GM19467 (cell line): ENCODE measurements around the gene ATP1B1.

Source experiments
- ATAC-seq: cut with Tn5 transposase; IDR thresholded peaks from one replicate; pipeline ENCODE4 v1.9.1; 2021; ENCODE audit warnings: mild to moderate bottlenecking, moderate library complexity; ENCODE audit not compliant: unreplicated experiment

Gene ATP1B1

DNA sequence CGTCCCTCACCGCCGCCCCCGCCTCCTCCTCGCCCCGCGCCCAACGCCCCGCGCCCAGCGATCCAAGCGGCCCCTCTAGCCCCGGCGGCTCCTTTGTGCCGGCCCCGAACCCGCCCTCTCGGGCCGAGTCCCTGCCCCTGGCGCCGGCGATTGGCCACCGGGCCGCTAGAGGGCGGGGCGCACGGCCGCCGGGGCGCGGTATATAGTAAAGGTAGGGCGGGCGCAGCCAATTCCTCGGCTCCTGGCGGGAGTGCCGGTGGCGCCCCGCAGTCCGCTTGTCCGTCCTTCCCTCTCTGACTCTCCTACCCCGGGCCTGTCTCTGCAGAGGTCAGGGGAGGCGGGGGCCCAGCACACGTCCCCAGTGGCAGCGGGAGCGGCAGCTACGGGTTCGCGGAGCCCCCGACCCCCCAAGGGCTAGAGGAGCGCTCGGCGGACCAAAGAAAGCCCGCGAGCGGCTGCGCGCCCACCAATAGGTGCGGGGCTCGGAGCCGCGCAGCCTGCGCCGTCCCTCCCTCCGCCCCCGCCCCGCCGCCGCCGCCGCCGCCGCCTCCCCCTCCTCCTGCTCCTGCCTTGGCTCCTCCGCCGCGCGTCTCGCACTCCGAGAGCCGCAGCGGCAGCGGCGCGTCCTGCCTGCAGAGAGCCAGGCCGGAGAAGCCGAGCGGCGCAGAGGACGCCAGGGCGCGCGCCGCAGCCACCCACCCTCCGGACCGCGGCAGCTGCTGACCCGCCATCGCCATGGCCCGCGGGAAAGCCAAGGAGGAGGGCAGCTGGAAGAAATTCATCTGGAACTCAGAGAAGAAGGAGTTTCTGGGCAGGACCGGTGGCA, at the start of gene ATP1B1:
Gene ATP1B1, plus strand, starts transcription at position 596 of the 826 bp plus-strand sequence. Its CDS starts 140 bp downstream, at position 736.
- peak; percentile 81 for ATAC-seq

DNA sequence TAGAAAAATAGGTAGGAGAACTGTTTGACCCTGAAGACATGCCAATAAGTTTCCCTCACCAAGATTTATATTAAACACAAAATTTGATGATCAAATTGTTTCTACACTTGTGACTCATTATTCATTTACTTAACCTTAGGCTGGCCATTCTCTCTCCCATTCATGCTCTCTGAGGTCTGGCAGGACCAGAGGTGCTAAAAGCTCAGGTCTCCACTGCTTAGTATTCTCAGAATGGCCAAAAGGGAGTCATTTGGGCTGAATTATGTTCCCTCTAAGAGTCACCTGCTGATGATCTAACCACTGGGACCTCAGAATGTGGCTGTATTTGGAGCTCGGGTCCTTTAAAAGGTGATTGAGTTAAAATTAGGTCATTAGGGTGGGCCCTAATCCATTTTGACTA, 47.1 kb upstream of the ATP1B1 start:
- ATAC-seq = no peak

DNA sequence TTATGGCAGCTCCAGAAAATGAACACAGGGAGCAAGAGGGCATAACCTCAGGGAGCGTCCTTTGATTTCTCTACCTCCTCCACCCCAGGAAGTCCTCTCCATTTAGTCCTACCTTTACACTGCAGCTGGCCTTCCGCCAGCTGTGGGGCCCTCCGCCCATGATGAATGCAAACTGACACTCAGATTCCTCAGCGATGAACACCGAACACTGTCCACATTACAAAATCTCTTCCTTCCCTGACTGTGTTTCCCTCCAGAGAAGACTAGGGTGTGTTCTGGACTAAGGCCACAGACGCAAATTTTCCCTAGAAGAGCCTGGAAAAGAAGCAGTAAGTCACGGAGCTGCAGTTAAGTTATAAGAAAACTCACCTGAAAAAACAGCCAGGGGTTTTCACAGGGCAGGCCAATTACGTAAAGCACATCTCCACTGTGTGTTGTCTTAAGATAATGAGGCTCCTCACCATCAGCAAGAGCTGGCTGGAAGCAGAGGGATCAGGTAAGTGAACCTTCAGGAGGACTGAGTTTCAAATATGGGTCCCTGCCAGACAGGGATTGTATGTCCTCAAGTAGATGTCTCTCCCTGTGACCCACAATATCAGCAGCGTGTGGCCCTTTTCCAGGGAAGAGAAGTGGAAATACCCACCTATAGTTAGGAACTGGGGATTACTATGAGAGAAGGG, 46.3 kb upstream of the ATP1B1 start:
- no peak for ATAC-seq

DNA sequence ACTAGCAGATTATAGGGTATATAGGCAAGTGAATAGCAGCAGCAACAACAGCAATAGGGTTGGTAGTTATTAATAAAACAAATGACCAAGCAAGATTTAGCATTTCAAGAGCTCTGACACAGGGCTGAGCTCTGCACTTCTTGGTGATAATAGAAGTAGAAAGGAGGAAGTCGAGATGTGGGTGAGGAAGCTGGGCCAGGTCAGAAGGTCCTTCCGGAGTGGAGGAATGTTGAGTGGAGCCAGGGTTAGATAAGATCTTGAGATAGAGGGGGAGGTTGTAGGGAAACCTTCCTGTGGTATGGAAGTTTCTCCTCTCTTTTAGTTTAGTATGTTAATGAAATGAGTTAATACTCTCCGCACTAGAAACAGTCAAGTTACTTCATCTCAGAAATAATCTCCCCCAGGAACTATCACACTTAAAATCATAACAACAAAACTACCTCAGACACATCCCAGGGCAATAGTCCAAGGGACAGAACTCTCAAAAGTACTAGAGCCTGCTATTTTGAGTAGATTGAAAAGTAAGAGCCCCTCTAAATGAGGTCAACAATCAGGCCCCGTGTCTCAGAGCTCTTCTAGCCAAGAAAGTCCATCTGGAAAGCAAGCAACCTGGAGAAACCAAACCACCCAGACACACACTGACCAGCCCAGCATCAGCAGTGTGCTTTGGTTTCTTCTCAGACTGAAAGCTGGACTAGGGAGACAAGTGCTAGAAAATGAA, 45.4 kb upstream of the ATP1B1 start:
- ATAC-seq = no peak

DNA sequence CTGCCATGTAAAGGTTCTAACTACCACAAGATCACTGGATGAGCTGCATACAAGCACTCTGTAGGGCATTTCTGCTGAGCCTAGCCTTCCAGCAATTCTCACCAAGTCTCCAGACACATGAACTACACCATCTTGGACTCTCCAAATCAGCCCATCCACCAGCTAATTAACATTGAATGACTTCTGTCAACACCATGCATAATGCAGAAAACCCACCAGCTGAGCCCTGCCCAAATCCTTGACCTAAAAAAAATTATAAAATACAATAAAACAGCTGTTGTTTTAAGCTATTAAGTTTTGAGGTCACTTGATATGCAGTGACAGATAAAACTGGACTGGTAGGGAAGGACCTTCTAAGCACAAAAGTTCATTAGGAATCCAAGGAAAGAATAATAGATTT, 44.3 kb upstream of the ATP1B1 start:
- ATAC-seq = no peak

DNA sequence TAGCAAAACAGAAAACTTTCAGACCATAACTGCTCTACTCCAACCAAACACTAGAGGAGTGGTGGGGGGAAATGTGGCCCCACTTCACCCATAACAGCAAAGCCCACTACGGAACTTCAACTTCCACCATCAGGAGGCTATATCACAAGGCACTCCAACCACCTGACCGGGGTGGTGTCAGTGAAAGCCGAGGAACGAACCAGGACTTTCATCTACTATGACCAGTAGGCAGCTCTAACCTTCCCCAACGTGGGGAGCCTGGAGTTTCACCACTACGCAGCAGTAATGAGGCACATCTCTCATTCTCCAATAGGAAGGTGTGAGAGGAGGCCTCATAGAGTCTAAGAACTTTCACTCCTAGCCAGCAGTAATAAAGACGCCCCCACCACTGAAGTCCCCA, 42.4 kb upstream of the ATP1B1 start:
- ATAC-seq = no peak

DNA sequence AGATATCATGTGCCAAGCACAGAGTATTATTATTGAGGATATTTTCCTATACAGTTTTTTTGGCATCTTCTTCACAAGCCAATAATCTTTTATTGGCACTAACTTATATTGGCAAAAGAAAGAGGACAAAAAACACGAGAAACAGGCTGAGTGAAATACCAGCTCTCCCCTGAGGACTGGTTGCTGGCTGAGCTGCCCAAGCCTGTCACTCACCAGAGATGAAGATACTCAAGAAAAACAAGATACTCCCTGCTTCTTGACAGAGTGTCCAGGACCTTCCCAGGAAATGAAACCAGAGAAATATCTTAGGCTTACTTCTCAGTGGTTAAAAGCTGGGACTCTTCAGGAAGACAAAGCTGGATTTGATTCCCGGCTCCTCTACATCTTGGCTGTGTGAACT, 35.9 kb upstream of the ATP1B1 start:
- ATAC-seq = no peak

DNA sequence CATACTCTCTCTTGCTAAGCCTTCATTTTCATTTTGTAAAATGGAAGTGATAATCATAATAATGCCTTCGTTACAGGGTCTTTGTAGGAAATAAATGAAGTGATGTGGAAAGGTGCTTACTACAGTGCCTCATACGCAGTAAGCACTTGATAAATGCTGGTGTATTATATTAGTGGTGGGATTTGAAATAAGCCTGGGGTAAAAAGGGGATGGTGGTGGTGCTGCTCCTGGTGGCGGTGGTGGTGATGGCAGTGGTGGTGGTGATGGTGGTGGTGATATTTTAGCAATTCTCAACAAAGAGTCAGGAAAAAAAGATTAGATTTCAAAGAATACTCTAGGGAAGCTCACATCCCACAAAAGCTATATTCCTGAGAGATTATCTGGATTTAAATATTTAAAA, 35.5 kb upstream of the ATP1B1 start:
- no peak for ATAC-seq

DNA sequence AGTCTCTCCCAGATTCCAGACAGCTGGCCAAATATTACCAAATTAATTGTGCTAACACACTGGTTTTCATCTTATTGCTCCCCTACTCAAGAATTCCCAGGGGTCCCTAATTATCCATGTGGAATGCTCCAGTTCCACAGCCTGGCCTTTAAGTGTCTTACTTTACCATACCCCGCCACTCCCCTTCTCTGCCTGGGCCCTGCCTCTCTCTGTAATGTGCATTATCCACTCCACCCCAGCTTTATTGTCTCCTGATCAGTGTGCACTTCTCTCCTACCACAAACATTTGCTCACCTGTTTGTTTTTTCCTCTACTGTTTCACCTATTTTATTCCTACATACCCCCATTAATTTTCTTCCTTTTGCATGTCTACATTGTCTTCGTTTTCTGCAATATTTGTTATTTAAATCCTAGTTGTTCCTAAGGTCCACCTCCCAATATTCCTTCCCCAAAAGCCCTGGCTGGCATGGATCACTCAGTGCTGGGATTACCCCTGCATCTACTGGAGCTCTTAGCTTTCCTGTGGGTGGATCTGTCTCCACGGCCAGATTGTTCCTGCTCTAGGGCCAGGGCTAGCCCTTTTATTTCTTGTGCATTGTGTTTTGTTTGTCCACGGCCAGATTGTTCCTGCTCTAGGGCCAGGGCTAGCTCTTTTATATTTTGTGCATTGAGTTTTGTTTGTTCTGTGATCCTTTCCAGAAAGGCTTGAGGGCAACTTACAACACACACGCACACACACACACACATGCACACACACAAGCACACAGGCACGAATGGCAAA, 33.4 kb upstream of the ATP1B1 start:
- no peak for ATAC-seq

DNA sequence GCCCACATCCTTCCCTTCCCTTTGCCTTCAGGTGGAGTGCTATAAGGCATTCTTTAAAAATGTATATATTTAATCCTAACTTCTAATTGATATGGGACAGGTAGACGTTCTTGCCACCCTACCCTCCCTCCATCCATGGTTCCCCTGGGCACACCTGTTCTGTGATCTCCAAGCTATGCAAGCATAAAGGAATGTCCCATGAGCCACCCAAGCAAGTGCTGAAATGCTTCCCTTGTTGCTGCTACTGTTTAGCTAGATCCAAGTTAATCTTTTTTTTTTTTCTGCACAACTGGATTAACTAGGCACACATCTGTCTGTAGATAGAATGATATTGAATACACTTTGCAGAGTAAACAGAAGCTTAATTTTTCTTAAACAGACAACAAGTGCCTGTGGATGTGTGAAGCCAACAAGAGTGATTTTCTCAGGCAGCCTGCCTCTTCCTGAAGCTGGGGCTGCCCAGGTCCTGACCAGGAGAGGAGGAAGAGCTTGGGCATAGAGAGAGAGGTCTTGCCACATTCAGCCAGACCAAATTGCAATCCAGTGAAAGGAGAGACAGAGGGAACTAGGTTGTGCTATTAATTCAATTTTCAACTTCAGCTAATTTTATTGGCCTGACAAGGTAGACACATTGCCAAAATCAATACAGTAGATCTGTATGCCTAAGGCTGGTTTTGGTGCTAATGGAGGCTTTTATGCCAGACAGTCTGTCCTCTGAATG, 28.2 kb upstream of the ATP1B1 start:
- ATAC-seq = no peak

DNA sequence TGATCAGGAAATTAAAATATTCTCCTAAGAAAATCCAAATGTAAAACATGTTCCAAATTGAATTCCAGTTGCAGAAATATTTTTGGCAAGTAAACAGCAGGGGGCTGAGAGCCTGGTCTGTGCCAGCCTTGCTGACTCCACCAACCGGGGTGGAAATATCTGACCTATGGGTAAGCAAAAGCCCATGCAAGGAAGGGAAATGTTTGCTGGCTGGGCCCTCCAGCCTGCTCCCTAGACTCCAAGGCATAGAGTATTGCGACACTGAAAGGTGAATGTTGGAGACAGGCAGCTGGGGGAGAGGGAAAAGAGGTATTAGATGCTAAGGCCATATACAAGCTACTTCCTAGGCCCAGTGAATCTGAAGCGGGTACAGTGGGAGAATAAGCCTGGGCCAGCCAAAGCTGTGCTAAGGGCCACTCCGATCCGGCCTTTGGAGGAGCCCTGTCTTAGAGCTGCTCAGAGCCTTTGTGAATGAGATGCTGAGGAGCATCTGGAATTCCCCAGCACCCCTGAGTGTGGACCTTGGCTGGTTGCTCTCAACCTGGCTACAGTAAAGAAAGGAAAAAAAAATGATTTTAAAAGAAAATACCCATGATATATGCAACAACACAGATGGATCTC, 24.9 kb upstream of the ATP1B1 start:
- ATAC-seq = no peak

DNA sequence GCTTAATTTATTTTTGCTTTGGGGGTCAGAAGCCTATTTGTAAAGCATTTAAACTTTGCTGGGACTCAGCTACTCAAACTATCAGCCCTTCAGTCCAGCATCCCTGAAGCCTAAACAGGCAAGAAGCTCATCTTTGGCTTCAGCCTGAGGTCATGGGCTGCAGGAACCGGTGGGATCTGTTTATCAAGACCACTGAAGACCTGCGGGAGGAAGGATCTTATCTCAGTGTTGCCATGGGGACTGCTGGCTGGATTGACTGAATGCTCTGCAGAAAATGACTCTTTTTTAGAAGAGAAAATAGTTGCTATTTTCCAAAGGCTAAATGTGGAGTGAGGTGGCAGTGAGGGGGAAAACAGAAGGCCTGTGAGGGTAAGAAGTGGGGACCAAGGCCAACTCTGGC, 20.6 kb upstream of the ATP1B1 start:
- no peak for ATAC-seq

DNA sequence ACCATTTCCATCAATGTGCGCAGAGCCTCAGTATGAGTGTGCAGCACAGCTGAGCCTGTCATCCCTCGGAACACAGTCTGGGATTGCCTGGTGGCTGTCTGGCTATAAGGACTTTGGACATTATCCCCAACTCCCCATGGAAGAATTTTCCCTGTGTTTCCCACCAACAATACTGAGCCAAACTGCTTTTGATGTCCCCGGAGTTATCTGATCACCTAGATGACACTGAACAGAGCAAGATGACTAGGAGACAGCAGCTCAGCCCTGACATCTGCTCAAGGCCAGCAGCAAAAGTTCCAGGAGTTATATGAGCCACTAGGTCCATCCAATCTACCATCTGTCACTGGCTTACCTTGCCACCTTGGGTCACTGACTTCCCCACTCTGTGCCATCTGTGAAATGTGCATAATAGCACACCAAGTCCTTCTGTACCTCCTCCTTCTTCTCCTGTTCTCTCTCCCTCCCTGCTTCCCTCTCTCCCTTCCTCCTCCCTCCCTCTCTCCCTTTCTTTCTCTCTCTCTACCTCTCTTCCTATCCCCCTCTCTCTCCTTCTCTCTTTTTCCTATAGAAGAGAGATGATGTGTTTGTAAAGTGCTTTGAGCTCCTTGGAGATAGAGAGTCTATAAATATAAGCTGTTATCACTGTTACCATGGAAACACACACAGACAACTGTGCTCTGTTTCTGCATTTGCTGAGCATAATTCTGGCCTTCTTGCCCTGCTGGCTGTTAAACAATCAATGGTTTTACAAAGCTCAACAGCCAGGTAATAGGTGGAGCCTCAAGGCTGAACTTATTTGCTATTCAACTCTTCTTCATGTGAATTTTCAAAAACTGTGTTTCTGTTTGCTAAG, 19.7 kb upstream of the ATP1B1 start:
- no peak for ATAC-seq

DNA sequence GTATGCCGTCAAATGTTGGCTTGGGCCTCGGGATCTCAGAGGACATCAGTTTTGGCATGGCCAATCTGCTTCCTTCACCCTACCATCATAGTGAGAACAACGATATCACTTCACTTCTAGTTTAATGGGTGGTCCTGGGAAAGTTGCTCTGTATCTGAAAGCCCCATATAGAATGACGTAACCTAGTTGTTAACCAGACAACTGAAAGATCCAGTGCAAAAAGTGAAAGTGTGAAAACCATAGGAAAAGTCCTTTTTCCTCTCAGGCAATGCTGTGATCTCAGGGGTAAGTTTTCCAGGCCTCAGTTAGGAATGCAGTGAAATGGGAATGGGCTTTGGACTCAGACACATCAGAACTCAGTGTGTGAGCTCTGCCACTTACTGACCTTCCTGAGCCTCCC, 18.6 kb upstream of the ATP1B1 start:
- no peak for ATAC-seq

DNA sequence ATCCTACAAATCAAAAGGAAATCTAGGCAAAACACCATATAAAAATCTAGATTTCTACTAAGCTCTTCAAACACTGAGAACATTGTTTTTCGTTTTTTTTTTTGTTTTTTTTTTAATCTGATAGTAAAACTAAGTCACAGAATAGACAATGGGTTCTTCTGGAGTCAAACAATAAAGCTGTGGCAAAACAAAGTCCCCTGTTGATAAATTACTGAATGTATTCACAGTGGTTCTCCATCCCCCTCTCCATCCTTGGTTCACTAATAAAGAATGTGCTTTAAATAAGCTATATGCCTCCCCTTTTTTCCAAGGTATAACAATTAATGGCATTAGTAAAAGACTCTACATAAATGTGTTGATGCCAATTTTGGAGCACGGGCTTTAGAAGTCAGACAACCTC, 16.7 kb upstream of the ATP1B1 start:
- no peak for ATAC-seq

DNA sequence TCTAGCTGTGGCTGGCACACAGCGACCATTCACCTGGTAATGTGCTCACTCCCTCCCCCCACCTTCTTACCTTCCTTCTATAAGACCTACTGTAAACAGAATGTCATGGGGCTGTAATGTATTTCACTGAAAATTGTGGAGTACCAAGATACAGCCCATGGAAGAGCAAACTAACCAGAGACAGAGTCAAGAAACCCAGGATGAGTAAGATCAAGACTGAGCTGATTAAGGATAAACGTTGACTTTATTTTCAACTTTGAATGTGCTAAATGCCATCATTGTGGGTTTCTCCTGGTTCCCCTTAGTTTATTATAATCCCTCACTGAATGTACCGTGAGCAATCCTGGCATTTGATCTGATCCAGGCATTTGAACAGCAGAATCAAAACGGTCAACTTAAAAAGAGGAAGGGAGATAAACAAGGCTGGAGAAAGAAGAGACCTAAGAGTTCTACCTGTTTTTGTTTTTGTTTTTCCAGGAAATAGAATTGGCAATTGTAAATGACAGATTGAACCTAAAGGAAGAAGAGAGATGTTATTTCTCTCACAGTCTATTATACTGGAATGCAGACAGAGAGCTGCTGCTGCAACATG, 16.1 kb upstream of the ATP1B1 start:
- ATAC-seq = no peak

DNA sequence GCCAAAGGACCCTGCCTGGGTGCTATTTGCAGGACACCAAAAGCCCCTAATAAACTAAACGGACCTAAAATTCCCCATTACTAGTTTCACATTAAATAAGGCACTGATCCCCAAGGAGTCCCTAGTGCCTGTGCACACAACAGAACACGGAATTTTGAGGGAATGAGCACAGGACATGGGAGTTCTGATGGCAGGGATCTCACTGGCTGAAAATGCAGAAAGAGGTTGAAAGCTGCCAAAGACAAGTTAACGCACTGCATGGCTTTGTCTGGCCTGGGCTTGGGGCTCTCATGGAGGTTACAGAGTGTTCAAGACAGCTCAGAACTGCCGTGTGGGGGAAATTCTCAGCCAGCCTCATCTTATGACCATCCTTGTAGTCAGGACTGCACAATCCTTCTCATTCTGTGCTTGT, 15.6 kb upstream of the ATP1B1 start:
- ATAC-seq = peak; percentile 28

DNA sequence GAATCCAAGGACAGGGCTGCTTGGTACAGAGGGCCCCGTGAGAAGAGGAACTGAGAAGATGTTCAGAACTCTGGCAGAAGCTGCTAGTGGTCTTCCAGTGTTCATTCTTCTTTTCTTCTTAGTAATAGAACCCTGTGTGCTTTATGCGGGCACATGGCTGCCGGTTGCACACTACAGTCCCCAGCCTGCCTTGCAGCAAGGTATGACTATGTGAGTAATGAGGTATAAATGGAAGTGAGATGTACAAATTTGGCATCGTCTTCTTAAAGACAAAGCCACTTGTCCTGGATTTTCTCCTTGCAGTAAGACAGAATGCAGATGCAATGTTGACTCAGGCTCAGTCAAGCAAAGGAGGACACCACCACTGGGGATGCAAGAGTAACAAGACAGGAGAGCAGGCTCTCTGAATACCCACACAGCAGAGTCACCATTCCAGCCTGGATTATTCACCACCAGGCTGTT, 15.0 kb upstream of the ATP1B1 start:
- peak; percentile 78 for ATAC-seq

DNA sequence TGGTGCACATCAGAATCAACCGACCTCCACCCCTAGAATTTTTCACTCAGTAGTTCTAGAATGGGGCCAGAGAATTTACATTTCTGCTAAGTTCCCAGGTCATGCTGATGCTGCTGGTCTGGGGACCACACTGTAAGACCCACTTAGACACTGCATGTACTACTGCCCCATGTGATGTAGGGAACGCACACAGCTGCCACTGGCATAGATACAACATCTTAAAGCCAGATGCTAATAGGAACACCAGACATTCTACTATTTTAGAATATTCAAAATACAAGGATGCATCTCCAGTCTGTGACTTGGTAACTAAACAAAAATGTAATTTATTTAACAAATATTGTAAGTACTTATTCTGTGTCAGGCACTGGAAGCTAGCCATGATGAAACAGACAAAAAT, 14.1 kb upstream of the ATP1B1 start:
- no peak for ATAC-seq
